Hepatocyte (in vitro differentiated cells): Measurements from ENCODE around the gene MAN1C1. TPM values are rescaled to one million over a fixed set of nuclear protein-coding genes. Genes with fewer than 3 reads are reported as not detected.

Experiments
- DNase-seq: peaks from one replicate; pipeline ENCODE4 v3.0.0-alpha.2; 2016; ENCODE audit warnings: low spot score
- H2AFZ ChIP-seq: fragments of 200-600 bp; sonication (generic); 2 replicates; pipeline ENCODE4 v1.6.0; 2016; ENCODE audit warnings: antibody characterized with exemption, mild to moderate bottlenecking
- H3K27ac ChIP-seq: fragments of 200-600 bp; sonication (generic); 2 replicates; pipeline ENCODE4 v1.5.1; 2016; ENCODE audit warnings: mild to moderate bottlenecking
- H3K27me3 ChIP-seq: fragments of 200-600 bp; sonication (generic); 2 replicates; pipeline ENCODE4 v1.6.1; 2016
- H3K36me3 ChIP-seq: fragments of 200-600 bp; sonication (generic); replicated peaks from 2 replicates; pipeline ENCODE4 v1.5.1; 2016; ENCODE audit warnings: low read depth; ENCODE audit not compliant: insufficient read depth
- H3K4me1 ChIP-seq: fragments of 200-600 bp; sonication (generic); 2 replicates; pipeline ENCODE4 v1.5.1; 2016; ENCODE audit warnings: mild to moderate bottlenecking, moderate library complexity; ENCODE audit not compliant: insufficient read depth
- H3K4me2 ChIP-seq: fragments of 200-600 bp; sonication (generic); 2 replicates; pipeline ENCODE4 v1.6.0; 2016
- H3K4me3 ChIP-seq: fragments of 200-600 bp; sonication (generic); 2 replicates; pipeline ENCODE4 v1.5.1; 2016; ENCODE audit warnings: mild to moderate bottlenecking
- H3K79me2 ChIP-seq: fragments of 200-600 bp; sonication (generic); 2 replicates; pipeline ENCODE4 v1.6.0; 2017; ENCODE audit warnings: mild to moderate bottlenecking
- H3K9me2 ChIP-seq: fragments of 200-600 bp; sonication (generic); replicated peaks from 2 replicates; pipeline ENCODE4 v1.6.0; 2017; ENCODE audit warnings: mild to moderate bottlenecking; ENCODE audit not compliant: insufficient read depth
- H3K9me3 ChIP-seq: fragments of 200-600 bp; sonication (generic); 2 replicates; pipeline ENCODE4 v1.5.1; 2016; ENCODE audit warnings: low read depth, mild to moderate bottlenecking
- H4K20me1 ChIP-seq: fragments of 200-600 bp; sonication (generic); 2 replicates; pipeline ENCODE4 v1.6.0; 2016; ENCODE audit warnings: mild to moderate bottlenecking; ENCODE audit not compliant: insufficient read depth, poor library complexity, severe bottlenecking
- CTCF ChIP-seq: fragments of 200-600 bp; sonication (generic); IDR thresholded peaks from 2 replicates; pipeline ENCODE4 v1.5.1; 2016; ENCODE audit warnings: antibody characterized with exemption, mild to moderate bottlenecking; ENCODE audit not compliant: poor library complexity
- EZH2 ChIP-seq: fragments of 200-600 bp; sonication (generic); IDR thresholded peaks from 2 replicates; pipeline ENCODE4 v1.6.1; 2016; ENCODE audit warnings: antibody characterized with exemption, mild to moderate bottlenecking, borderline replicate concordance
- EZH2phosphoT487 ChIP-seq: fragments of 200-600 bp; sonication (generic); IDR thresholded peaks from one replicate; pipeline ENCODE4 v1.6.1; 2018; ENCODE audit warnings: antibody characterized with exemption, mild to moderate bottlenecking, low read depth, moderate library complexity; ENCODE audit not compliant: unreplicated experiment, severe bottlenecking
- WGBS: methylation state at CpG from one replicate; pipeline ENCODE4 v1.1.6; 2016; ENCODE audit warnings: low lambda C conversion rate; ENCODE audit errors: missing lambda C conversion rate; 5-methylcytosine and 5-hydroxymethylcytosine counted together
- polyA plus RNA-seq: library from polyadenylated mRNA; unstranded; fragments of >200 nt; fragmentation: Nextera tagmentation; extraction: Ambion mirVana; gene quantifications from 2 replicates; pipeline ENCODE4 v1.2.1, GENCODE V29; 2016
- total RNA-seq: library from RNA; depleted of rRNA; stranded (reverse); fragments of >200 nt; gene quantifications from 2 replicates; pipeline ENCODE4 v1.2.3, GENCODE V29; 2014

The MAN1C1 gene
- total and polyA plus RNA-seq, 2 experiments from 2014 or later, result 20.6 to 29.3 TPM

GRCh38 chr1:25687221-25688017 lies 70.8 kb downstream of the MAN1C1 start:
- Histone ChIP-seq H3K79me2 (no peaks in the 10 kb centered on the region), H3K9me3 (no peaks in the 10 kb centered on the region), H4K20me1 (no peaks in the 10 kb centered on the region), H3K4me3 (no peak overlapping the region), H3K4me1 (peaks cover 18% of the 10 kb centered on the region), H3K36me3 (no peaks in the 10 kb centered on the region), H3K27me3 (no peaks in the 10 kb centered on the region), H2AFZ (no peak overlapping the region), H3K27ac (peak overlapping the region; percentile 81), H3K4me2 (no peak overlapping the region), H3K9me2 (no peaks in the 10 kb centered on the region)
- DNase-seq, result no peak
- WGBS, result 87% methylated on average over 6 of the region's 6 CpGs
- TF ChIP-seq EZH2 (no peak), CTCF (no peak), EZH2phosphoT487 (no peak)

GRCh38 chr1:25688390-25689119 lies 72.0 kb downstream of the MAN1C1 start:
- Histone ChIP-seq H3K79me2 (no peaks in the 10 kb centered on the region), H2AFZ (no peak overlapping the region), H3K9me3 (no peaks in the 10 kb centered on the region), H3K4me1 (peaks cover 18% of the 10 kb centered on the region), H4K20me1 (no peaks in the 10 kb centered on the region), H3K36me3 (no peaks in the 10 kb centered on the region), H3K27ac (peak overlapping the region; percentile 81), H3K27me3 (no peaks in the 10 kb centered on the region), H3K4me3 (no peak overlapping the region), H3K9me2 (no peaks in the 10 kb centered on the region), H3K4me2 (peak overlapping the region; percentile 34)
- peak; percentile 51 for DNase-seq
- TF ChIP-seq EZH2 (no peak), EZH2phosphoT487 (no peak)
- WGBS, result 65% methylated on average over 9 of the region's 9 CpGs

GRCh38 chr1:25689686-25690381 lies 73.2 kb downstream of the MAN1C1 start:
- H3K27ac ChIP-seq, result no peak overlapping the region
- no peaks in the 10 kb centered on the region for H3K79me2 ChIP-seq
- no peaks in the 10 kb centered on the region for H3K36me3 ChIP-seq
- 96% methylated on average over 18 of the region's 18 CpGs for WGBS
- no peak overlapping the region for H3K4me2 ChIP-seq
- TF ChIP-seq CTCF (no peak), EZH2 (no peak), EZH2phosphoT487 (no peak)
- H2AFZ ChIP-seq, result no peak overlapping the region
- no peaks in the 10 kb centered on the region for H3K9me3 ChIP-seq
- H4K20me1 ChIP-seq, result no peaks in the 10 kb centered on the region
- no peak for DNase-seq
- no peak overlapping the region for H3K4me3 ChIP-seq
- H3K27me3 ChIP-seq, result no peaks in the 10 kb centered on the region
- peaks cover 30% of the 10 kb centered on the region for H3K4me1 ChIP-seq
- H3K9me2 ChIP-seq, result no peaks in the 10 kb centered on the region
